HG03139 (cell line): ENCODE measurements around the gene MICOS13.
"Not testable (repeated sequence)": the region's sequence is repeated elsewhere in the genome, so short reads cannot be mapped to it uniquely, and the experiment has no call there.

Experiments
- ATAC-seq: cut with Tn5 transposase; IDR thresholded peaks from one replicate; pipeline ENCODE4 v1.9.1; 2021; ENCODE audit not compliant: unreplicated experiment

Gene MICOS13

GRCh38 chr19:5700455-5701092 is 20.3 kb upstream of the MICOS13 start:
- ATAC-seq = no peak

GRCh38 chr19:5698635-5699422 is 18.5 kb upstream of the MICOS13 start:
- ATAC-seq = no peak

GRCh38 chr19:5697890-5698634 is 17.7 kb upstream of the MICOS13 start:
- ATAC-seq = no peak

- ATAC-seq = no peak
Observed at GRCh38 chr19:5697022-5697889, 16.9 kb upstream of the MICOS13 start.

- no peak for ATAC-seq
Observed at GRCh38 chr19:5696196-5697021, 16.1 kb upstream of the MICOS13 start.

GRCh38 chr19:5695649-5696195 is 15.4 kb upstream of the MICOS13 start:
- no peak for ATAC-seq

GRCh38 chr19:5694956-5695648 is 14.8 kb upstream of the MICOS13 start:
- no peak for ATAC-seq

- no peak for ATAC-seq
Observed at GRCh38 chr19:5694167-5694955, 14.0 kb upstream of the MICOS13 start.

- ATAC-seq = no peak
Observed at GRCh38 chr19:5693195-5694166, 13.2 kb upstream of the MICOS13 start.

- ATAC-seq = no peak
Observed at GRCh38 chr19:5692723-5693194, 12.4 kb upstream of the MICOS13 start.

GRCh38 chr19:5691822-5692722 is 11.8 kb upstream of the MICOS13 start:
- no peak for ATAC-seq

- ATAC-seq = no peak
Observed at GRCh38 chr19:5690955-5691821, 10.9 kb upstream of the MICOS13 start.

GRCh38 chr19:5690125-5690954 is 10.0 kb upstream of the MICOS13 start, which contains the start of gene RPL36:
Gene RPL36, plus strand, starts transcription at chr19:5690295. Its CDS starts 213 bp downstream, at chr19:5690508.
- ATAC-seq = peak; percentile 37

- not testable (repeated sequence) for ATAC-seq
Observed at GRCh38 chr19:5688262-5688881, 8.1 kb upstream of the MICOS13 start.
